CD4-positive, alpha-beta T cell treated with Interleukin-21 for 1 hour (primary cell): ENCODE results near the gene NDUFB2.
"Not testable (repeated sequence)": the region's sequence is repeated elsewhere in the genome, so short reads cannot be mapped to it uniquely, and the experiment has no call there.

Experiments used
- DNase-seq: peaks from one replicate; pipeline ENCODE4 v3.0.0-alpha.2; 2020

NDUFB2 gene

DNA sequence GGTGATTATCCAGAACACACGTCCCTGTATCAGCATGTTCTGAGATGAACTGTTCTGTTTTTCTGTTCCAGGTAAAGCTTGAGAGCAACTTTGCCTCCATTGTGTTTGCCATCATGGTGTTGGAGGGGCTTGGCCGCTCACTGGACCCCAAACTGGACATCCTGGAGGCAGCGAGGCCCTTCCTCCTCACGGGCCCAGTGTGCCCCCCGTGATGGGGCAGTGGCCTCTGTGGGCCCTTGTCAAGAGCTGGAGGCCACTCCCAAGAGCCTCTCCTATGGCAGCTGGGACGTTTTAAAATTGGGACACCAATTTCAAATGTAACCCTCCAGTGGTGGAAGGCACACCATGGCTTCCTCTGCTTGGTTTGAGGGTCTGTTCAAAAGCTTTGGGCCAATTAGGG is 1.9 kb upstream of the NDUFB2 start:
- DNase-seq = no peak

DNA sequence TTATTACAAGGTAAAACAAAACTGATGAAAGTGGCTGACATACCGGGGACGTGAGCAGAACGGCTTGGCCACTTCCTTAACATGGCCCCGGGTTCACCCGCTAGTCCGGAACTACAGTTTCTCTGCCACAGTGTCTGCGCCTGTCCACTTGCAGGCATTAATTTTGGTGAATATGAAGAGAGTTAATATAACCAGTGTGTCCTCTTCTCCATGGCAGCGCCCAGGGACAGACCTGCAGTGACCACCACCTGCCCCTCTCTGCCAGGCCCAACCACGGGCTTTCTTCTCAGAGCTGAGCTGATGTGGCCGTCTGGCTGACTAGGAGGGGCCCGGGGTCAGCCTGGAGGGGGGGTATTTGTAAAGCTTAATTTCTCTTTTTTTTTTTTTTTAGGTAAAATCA is 1.1 kb upstream of the NDUFB2 start:
- no peak for DNase-seq

DNA sequence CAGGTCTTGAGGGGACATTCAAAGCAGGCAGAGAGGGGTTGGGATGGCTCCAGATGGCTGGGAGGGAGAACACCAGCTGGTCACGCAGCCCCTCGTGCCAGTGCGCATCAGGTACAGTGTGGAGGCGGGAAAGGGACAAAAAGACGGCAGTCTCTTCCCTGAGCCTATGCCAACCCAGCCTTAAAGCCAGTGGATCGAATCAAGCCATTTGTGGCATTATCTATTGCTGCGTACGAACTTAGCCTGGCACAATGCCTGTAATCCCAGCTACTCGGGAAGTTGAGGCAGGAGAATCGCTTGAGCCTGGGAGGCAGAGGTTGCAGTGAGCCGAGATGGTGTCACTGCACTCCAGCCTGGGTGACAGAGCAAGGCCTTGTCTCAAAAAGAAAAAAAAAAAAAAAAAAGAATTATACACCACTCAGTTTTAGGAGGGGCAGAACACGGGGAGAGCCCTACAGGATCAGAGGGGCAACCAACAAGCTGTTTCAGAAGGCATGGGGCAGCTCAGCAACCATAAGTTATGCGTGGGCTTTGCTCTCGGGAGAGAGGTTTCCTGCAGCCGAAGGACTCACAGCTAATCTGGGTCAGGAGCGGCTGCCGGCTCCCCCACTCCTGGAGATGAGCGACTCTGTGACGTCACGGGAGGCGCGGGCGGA is 356 bp upstream of the NDUFB2 start:
- DNase-seq = peak; percentile 93

DNA sequence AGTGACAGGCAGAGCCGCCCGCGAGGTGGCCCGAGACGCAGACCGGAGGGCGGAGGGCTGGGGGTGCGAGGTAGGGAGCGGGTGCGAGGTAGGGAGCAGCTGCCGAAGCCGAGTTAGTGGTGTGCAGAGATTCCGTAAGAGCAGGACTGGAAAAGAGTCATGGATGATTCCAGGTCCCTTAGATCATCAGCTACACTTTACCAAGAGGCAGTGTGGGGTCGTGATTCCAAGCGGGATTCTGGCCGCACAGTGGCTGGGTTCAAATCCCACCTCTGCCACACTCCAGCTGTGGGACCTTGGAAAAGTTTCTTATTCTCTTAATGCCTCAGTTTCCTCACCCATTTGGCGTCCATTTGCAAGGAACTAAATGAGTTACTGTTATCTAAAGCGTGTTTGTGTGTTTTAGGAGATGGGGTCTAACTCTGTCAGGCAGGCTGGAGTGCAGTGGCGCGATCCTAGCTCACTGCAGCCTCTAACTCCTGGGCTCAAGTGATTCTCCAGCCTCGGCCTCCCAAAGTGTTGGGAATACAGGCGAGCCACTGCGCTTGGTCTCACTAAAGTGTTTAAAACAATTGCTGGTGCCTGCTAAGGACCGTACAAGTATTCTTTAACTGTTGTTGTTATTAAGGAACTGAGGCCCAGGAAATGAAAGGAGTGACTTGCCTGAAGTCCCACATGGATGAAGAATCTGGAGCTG is 1.1 kb downstream of the NDUFB2 start:
- DNase-seq = no peak

DNA sequence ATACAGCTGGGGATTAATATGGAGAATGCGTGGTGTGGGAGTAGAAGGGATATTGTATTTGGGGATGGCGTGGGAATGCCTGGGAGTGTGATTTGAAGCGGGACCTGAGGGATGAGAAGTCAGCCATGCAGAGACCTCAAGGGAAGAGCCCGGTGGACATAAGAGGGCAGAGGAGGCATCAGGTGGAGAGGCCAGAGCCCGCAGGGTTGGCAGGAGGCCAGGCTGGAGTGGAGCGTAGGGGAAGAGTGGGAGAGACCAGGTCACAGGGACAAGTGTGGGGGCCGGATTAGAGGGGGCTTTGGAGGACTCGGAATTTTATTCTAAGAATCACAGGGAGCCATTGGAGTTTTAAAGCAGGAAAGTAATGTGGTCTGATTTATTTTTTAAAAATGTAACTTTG is 2.0 kb downstream of the NDUFB2 start:
- no peak for DNase-seq

DNA sequence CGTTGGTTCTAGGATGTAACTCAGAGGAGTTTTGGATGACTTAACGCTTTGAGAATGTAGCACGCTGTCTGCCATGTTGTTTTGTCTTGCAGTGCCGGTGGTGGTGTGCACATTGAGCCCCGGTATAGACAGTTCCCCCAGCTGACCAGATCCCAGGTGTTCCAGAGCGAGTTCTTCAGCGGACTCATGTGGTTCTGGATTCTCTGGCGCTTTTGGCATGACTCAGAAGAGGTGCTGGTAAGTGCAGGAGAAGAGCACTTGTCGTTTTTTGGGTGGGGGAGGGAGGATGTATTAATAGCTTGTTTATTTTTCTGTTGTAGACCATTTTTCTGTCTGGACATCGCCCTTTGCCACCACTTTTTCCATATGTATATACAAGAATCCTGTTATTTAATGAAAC is 6.3 kb downstream of the NDUFB2 start:
- no peak for DNase-seq

DNA sequence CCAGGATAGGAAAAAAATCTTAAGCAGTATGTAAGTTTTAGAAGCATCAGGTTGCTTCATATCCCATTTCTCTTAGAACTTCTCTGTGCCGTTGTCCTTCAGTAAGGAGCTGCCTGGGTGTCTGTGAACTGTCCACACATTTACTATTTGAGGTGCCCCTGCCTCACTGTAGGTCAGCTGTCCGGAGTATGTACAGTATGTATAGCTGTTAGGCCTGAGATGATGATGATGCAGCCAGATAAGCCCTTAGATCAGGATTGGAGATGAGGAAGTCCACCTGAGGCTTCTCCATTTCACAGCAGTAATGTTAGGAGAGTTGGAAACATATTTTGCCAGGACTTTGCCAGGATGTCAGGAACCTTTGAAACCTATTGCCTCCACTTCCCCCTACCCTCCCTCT is 7.7 kb downstream of the NDUFB2 start:
- no peak for DNase-seq

DNA sequence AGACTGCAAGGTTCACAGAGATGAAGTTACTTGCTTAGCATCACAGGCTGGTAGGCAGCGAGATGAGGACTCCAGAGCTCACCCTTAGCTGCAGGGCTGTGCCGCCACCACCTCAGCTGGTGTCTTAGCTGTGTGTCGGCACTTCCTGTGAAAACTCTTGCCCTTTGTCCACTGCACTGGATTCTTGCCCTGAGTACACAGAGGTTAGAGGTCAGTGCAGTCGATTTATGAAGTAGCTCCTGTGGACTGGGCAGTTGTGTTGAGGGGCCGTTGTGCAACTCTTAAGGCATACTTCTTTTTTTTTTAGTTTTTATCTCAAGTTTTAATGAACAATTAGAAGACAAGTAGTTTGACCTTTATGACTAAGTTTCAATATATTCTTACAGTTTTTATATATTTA is 10.6 kb downstream of the NDUFB2 start:
- DNase-seq = no peak

DNA sequence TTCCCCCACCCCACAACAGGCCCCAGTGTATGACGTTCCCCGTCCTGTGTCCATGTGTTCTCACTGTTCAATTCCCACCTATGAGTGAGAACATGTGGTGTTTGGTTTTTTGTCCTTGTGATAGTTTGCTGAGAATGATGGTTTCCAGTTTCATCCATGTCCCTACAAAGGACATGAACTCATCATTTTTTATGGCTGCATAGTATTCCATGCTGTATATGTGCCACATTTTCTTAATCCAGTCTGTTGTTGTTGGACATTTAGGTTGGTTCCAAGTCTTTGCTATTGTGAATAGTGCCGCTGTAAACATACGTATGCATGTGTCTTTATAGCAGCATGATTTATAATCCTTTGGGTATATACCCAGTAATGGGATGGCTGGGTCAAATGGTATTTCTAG is 12.3 kb downstream of the NDUFB2 start:
- not testable (repeated sequence) for DNase-seq

DNA sequence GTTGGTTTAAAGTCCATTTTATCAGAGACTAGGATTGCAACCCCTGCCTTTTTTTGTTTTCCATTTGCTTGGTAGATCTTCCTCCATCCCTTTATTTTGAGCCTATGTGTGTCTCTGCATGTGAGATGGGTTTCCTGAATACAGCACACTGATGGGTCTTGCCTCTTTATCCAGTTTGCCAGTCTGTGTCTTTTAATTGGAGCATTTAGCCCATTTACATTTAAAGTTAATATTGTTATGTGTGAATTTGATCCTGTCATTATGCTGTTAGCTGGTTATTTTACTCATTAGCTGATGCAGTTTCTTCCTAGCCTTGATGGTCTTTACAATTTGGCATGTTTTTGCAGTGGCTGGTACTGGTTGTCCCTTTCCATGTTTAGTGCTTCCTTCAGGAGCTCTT is 15.9 kb downstream of the NDUFB2 start:
- DNase-seq = not testable (repeated sequence)

DNA sequence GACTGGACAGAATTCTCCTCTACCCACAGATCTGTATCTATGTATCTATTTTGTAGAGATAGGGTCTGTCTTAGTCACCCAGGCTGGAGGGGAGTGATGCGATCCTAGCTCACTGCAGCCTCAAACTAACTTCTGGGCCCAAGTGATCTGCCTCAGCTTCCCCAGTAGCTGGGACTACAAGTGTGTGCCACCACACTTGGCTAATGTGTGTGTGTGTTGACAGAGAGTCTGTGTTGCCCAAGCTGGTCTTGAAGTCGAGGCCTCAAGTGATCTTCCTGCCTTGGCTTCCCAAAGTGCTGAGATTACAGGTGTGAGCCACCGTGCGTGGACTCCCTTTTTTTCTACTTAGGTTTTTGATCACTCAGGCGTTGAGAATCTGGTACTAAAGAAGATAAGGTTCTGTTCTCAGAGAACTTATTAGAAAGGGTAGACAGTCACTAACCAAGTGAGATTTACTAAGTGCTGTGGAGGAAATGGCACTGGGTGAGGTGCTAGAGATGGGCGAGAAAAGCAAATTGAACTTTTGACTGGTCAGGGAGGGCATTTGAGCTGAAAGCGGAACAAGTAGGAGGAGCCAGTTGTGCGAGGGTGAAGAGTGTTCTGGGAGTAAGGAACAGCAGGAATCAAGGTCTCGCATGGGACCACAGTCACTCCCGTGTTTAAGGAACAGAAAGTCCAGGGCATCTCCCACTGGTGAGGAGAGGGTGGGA is 18.0 kb downstream of the NDUFB2 start:
- DNase-seq = peak; percentile 24

DNA sequence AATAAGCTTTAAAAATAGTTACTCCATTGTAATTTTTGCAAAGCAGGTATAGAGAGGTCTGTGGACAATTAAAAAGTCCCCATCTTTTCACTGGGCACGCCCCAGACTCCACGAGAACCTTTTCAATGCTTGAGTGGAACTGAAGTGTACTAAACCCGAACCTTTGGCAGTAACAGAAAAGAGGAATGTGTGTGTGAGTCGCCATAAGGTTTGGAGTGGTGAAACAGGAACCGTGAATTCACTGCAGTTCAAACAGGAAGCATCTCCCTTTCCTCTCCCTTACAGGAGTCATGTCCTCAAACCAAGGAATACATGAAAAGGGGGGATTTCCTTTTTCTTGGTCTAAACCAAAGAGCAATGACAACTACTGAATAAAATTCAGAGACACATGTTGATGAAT is 23.2 kb downstream of the NDUFB2 start:
- DNase-seq = no peak

DNA sequence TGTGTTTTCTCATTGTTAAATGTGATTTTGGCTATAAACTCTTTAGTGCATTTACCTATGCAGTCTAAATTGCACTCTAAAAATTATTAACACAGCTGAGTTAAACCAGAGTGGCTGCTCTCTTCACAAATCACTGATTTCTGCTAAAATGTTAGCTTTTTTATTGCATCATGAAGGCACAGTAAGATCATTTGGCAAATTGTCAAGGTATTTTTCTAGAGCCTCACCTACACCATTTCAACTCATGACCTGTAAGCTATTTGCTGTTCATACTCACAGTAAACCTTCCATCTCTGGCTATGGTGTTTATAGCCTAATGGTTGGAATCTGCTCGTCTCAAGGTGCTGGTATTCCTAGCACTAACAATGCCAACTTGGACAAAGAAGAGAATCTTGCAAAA is 25.7 kb downstream of the NDUFB2 start:
- DNase-seq = no peak

DNA sequence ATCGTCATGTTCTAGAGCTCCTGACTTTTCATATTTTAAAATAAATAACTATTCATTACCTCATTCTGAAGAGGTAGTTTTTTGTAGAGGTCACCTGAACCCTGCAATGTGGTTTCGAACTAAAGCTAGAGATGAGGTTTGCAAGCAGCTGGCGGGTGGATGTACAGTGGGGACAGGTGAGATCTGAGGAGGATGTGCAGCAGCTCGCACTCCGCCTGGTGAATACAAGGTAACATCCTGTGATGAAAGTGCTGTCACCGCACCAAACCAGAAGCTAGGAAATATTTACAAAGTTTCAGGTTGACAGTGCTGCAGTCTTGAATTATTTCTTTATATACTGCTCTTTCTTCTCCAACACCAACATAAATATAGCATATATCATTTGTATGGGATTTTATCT is 26.5 kb downstream of the NDUFB2 start:
- DNase-seq = peak; percentile 39

DNA sequence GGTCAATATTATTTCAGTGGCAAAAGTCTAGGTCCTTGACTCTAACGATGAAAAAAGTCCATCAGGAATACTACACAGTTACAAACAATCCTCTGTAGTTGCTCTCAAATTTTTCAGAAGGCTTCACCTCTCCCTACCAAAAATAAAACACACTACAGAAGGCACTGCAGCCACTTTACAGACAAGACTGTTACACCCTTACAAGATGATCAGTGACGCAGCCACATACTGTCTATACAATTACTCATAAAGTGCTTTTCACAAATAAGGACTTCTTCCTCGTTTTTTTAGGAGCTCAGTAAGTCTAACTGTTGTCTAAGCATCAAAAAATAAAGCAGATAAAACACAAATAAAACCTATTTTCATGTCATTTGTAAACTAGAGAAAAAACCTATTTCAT is 27.1 kb downstream of the NDUFB2 start:
- DNase-seq = no peak

DNA sequence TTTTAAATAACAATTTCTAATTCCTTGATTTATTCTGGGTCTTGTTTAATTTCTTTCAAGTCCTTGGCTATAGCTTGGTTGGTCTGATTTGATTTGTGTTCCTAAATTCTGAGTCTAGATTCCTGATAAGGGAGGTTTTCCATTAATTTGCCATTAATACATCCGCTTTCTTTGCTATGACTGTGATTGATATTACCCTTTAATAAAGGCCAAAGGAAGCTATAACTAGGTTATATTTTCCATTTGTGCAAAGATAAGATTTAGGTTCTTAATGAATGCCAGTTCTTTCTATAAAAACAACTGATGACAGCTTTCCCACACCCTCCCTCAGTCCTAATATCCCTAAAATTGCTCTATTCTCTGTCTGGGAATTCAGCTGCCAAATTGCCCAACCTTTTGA is 28.2 kb downstream of the NDUFB2 start:
- no peak for DNase-seq

DNA sequence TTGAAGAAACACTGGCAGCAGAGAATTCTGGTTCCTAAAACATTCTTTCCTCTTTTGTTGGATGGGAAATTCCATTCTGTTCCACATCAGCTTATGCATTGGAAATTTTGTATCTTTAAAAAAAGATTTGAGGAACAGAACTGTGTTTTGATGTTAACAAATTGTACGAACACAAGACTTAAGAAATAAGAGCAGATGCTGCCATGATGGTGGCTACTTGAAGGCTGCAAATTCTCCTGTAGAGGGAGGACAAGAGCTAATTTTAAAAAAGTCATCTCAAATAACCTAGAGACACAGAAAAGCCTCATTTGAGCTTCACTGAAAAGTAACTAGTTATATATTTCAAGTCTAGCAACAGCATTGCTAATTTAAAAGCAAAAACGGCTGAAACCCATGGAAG is 29.8 kb downstream of the NDUFB2 start:
- peak; percentile 5 for DNase-seq

DNA sequence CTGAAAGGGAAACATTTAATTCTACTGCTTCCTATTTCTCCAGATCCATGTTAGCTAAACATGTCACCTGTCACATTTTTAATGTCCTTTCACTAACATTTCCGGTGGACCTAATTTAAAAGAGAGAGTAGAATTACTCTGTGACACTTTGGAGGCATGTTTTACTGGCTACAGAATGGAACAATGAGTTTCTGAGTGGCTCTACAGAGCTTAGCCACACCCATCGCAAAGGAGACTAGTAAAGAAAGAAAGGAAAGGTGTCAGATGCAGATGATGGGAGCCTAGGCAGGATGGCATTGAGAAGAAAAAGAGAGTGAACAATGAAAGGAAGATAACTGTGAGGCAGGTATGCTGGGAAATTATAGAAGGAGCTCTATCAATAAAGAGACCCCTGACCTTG is 35.9 kb downstream of the NDUFB2 start:
- DNase-seq = no peak

DNA sequence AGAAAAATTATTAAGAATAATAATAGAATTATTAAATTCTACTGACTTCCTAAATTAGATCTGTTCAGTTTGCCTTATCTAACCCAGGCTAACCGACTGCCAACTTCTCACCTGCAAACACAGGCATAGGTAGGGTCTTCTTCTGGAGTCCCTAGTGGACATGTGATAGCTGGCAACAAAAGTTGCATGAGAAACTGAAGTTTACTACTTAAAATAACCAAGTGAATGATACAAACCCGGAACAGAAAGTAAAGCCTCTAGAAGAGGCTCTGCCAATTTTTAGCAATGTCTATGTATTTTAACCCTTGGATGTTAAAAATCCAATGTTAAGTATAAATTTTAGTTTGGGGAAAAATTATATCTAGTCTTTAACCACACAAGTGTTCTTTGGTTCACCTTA is 37.6 kb downstream of the NDUFB2 start:
- no peak for DNase-seq

DNA sequence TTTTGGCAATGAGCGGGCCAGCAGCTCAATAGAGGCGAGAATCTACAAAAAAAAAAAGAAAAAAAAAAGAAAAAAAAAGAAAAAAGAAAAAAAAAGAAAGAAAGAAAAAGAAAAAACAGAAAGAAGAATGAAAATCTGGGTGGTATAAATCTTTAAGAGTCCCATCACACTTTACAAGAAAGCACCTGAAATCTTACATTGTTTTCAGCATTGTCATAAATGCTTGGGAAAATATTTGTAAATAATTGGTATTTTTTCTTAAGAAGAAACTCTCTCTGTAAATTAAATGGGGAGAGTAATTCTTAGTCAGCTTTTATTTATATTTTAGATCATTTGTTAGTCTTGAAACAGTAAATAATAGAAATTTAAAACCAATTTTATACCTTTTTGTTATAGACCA is 38.2 kb downstream of the NDUFB2 start:
- no peak for DNase-seq

DNA sequence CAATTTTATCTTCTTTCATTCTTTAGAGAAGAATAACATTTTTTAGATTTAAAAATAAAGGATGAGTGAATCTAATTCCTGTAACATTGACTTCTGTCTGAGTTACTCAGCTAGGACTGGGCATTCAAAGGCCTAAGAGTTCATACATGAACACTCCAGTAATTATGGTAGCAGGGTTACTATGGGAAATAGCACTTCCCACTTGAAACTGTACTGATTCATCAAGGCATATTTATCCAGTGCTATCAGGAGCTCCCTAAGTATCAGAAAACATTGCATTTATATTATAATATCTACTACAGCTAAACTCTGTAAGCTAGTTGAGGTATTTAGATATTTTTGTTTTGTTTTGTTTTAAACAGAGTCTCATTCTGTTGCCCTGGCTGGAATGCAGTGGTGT is 41.8 kb downstream of the NDUFB2 start:
- no peak for DNase-seq

DNA sequence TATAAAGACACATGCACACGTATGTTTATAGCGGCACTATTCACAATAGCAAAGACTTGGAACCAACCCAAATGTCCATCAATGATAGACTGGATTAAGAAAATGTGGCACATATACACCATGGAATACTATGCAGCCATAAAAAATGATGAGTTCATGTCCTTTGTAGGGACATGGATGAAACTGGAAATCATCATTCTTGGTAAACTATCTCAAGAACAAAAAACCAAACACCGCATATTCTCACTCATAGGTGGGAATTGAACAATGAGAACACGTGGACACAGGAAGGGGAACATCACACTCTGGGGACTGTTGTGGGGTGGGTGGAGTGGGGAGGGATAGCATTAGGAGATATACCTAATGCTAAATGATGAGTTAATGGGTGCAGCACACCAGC is 46.7 kb downstream of the NDUFB2 start:
- not testable (repeated sequence) for DNase-seq

DNA sequence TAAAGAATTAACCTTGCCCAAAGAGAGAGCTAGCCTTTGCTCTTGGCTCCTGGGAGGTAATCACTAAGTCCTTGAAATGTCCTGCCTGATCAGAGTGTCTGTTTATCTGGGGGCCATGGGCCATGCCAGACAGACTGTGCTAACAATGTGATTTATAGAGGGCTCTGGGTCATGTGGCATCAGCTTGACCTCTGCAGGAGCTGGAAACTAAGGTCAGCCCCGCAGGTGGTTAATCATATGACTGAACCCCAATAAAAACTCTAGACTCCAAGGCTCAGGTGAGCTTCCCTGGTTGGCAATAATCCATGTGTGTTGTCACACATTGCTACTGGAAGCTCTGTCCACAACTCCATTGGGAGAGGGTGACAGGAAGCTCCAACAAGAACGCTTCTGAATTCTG is 47.5 kb downstream of the NDUFB2 start:
- no peak for DNase-seq

DNA sequence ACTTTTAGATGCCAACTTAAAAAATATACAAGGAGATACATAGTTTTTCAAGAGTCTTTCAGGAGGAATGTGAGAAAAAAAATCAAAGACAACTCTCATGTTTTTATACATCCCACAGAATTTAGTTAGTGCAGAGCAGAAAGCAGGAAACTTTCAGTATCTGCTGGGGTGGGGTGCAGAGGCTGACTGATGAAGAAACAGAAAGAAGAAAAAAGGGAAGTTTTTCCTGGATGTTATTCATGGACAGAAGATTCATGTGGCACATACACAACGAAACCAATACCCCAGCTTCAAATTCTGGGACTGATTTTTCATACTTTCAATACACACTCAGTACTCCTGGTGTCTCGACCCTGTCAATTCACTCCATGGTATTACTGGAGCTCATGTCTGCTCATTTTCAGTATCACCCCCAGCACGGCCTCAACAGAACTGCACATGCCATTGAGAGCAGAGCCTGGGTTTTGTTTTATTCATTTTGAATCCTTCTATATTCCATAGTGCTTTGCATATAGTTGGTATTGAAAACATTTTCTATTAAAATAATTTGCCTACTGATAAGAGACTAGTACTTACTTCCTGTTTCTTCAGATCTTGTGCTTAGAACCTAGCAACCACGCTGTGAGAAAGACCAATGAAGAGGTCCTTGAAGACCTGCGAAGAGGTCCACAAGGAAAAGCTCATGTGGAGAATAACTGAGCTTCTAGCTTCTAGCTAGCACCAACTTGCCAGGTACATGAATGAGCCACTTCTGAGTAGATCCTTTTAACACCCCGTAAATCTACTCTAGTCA is 49.0 kb downstream of the NDUFB2 start:
- DNase-seq = no peak
